Measurements from ENCODE around the gene PTP4A1. TPM values are rescaled to one million over a fixed set of nuclear protein-coding genes. Genes with fewer than 3 reads are reported as not detected.
"Not testable (repeated sequence)": the region's sequence is repeated elsewhere in the genome, so short reads cannot be mapped to it uniquely, and the experiment has no call there.

The PTP4A1 gene
- total RNA-seq, 1 experiment from 2014 or later: 274 TPM

- DNase-seq (ENCODE audit: low read depth, low spot score): no peak
- in situ Hi-C loops (cut with HindIII; ENCODE audit: low pct_unique_long_range_greater_than_20kb, low sequenced_read_pairs): no loop called here
Observed at GRCh38 chr6:63574554-63574900, 2.2 kb downstream of the PTP4A1 start.

DNA sequence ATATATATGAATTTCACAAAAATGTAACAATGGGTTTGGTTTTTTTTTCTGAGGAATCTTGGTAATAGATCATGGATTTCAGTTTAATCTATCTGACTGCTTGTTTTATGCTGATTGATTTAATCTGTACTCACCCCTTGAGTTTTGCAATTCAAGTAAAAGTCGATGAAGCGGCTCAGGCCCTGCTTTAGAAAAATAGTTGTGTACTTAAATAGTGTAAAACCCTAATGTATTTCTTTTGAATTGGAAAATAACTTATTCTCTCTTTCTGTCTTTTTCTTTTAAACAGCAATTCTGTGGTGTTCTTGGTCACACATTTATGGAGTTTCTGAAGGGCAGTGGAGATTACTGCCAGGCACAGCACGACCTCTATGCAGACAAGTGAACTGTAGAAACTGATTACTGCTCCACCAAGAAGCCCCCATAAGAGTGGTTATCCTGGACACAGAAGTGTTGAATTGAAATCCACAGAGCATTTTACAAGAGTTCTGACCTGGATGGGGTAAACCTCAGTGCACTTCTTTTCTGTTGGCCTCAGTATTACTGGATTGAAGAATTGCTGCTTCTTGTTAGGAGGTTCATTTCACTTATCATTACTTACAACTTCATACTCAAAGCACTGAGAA, 4.0 kb downstream of the PTP4A1 start:
- in situ Hi-C loops (cut with HindIII; ENCODE audit: low pct_unique_long_range_greater_than_20kb, low sequenced_read_pairs): no loop called here

DNA sequence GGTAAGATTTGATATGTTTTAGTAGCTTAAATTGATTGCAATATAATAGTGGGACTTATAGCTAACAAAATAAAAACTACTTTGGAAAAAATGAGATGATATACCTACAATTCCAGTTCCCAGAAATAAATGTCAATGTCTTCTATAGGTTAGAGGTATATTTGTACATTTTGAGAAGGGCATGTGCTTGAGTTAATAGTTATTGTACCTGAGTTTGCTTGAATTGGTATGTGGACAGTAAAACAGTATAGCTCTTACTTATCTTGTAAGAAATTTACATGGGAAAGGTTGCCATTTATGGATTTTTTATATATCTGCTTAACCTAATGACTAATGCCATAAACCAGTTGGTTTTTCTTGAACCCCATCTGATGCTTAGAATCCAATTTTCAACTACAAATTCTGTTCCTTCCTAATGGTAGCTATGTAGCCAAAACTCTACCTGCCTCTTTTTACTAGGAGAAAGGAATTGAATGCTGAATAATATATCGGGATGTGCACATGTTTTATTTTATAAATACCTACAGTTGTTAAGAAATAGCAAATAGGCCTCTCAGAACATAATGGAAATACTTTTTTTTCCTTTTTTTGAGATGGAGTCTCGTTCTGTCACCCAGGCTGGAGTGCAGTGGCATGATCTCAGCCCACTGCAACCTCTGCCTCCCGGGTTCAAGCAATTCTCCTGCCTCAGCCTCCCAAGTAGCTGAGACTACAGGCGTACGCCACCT, 4.9 kb downstream of the PTP4A1 start:
- no peak for DNase-seq (ENCODE audit: low read depth, low spot score)
- in situ Hi-C loops (cut with HindIII; ENCODE audit: low pct_unique_long_range_greater_than_20kb, low sequenced_read_pairs): no loop called here

More for the DNA sequence above, 4.0 kb downstream of the PTP4A1 start:
- no peak for DNase-seq (ENCODE audit: low read depth, low spot score)

DNA sequence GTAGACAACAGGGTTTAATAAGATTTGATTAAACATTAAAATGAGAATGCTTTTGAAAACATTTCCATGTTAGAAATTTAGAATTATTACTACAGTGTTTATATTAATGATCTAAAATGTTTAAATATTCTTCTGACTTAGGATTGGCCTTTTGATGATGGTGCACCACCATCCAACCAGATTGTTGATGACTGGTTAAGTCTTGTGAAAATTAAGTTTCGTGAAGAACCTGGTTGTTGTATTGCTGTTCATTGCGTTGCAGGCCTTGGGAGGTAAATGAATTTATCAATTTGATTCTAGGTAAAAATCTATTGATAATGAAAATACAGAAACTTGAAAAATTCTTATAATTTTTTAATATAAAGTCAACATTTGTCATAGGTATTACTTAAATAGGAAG, 6.5 kb downstream of the PTP4A1 start:
- no peak for DNase-seq (ENCODE audit: low read depth, low spot score)
- in situ Hi-C loops (cut with HindIII; ENCODE audit: low pct_unique_long_range_greater_than_20kb, low sequenced_read_pairs): no loop called here

GRCh38 chr6:63579937-63580703, 7.8 kb downstream of the PTP4A1 start:
- DNase-seq (ENCODE audit: low read depth, low spot score): no peak
- in situ Hi-C loops (cut with HindIII; ENCODE audit: low pct_unique_long_range_greater_than_20kb, low sequenced_read_pairs): no loop called here

DNA sequence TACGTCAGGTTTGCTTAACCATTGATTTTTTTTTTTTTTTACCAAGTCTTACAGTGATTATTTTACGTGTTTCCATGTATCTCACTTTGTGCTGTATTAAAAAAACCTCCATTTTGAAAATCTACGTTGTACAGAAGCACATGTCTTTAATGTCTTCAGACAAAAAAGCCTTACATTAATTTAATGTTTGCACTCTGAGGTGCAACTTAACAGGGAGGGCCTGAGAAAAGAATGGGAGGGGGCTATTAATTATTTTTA, 8.4 kb downstream of the PTP4A1 start:
- in situ Hi-C loops (cut with HindIII; ENCODE audit: low pct_unique_long_range_greater_than_20kb, low sequenced_read_pairs): no loop called here
- DNase-seq (ENCODE audit: low read depth, low spot score): no peak

- in situ Hi-C loops (cut with HindIII; ENCODE audit: low pct_unique_long_range_greater_than_20kb, low sequenced_read_pairs): no loop called here
- DNase-seq (ENCODE audit: low read depth, low spot score): no peak
Observed at GRCh38 chr6:63581355-63582013, 9.2 kb downstream of the PTP4A1 start.

DNA sequence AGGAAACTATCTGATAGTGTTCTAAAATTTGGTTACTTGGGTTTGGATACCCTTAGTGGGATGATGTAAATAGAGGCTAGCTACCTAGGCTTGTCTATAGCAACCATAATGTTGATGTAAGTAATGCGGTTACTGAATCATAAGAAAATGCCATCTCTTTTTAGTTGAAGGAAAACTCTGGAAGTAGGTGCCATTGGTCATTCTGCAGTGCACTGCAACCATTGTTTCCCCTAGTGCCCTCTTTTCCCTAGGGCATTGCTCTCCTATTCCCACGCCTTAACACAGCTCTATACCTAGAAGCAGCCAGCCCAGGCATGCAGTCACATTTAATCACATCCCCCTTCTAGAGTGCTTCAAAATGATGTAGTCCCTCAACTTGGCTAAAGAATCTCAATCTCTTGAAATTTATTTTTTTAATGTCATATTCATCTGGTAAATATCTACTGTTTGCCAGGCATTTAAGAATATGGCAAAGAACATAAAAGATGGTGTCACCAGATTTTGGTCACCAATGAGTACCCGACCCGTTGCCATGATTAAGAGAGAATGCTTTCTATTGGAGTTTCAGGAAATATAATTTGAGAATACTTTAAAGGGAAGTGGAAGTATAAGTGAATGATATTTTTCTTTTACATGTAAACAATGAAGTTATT, 10.4 kb downstream of the PTP4A1 start:
- peak; percentile 44 for DNase-seq (ENCODE audit: low read depth, low spot score)
- in situ Hi-C loops (cut with HindIII; ENCODE audit: low pct_unique_long_range_greater_than_20kb, low sequenced_read_pairs): no loop called here

DNA sequence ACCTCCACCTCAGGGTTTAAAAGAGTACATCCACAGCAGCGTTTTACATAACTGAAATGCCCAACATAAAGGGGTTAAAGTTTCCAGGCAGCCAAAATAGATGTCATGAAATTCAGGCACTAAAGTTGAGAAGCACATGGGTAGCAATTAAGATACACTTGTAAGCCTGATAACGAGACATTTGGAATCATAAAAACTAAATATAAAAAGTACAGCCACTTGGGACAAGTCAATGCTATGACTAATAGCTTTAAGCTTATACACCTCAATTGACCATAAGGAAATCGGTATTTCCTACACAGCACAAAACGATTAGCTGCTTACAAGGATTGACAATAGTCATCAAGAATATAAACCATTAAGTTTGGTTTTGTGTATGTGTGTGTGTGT, 11.8 kb downstream of the PTP4A1 start:
- in situ Hi-C loops (cut with HindIII; ENCODE audit: low pct_unique_long_range_greater_than_20kb, low sequenced_read_pairs): no loop called here
- no peak for DNase-seq (ENCODE audit: low read depth, low spot score)

GRCh38 chr6:63584566-63584965, 12.3 kb downstream of the PTP4A1 start:
- in situ Hi-C loops (cut with HindIII; ENCODE audit: low pct_unique_long_range_greater_than_20kb, low sequenced_read_pairs): no loop called here

GRCh38 chr6:63585652-63586051, 13.4 kb downstream of the PTP4A1 start:
- peak; percentile 51 for DNase-seq (ENCODE audit: low read depth, low spot score)
- in situ Hi-C loops (cut with HindIII; ENCODE audit: low pct_unique_long_range_greater_than_20kb, low sequenced_read_pairs): not testable (repeated sequence)

More at GRCh38 chr6:63584566-63584965, 12.3 kb downstream of the PTP4A1 start:
- no peak for DNase-seq (ENCODE audit: low read depth, low spot score)

- DNase-seq (ENCODE audit: low read depth, low spot score): no peak
- in situ Hi-C loops (cut with HindIII; ENCODE audit: low pct_unique_long_range_greater_than_20kb, low sequenced_read_pairs): no loop called here
Observed at GRCh38 chr6:63589952-63590411, 17.7 kb downstream of the PTP4A1 start.

DNA sequence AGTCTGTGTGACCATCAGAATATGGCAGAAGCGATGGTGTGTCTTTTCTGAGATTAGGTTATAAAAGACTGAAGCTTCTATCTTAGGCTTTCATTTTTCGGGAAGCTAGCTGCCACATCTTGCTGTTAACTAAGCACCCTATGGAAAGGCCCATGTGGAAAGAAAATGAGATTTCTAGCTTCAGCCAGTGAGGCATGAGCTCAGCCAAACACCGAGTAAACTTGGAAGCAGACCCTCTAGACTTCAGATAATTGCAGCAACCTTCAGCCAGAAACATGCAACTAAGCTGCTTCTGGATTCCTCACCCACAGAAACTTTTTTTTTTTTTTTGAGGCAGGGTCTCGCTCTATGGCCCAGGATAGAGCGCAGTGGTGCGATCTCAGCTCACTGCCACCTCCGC, 20.6 kb downstream of the PTP4A1 start:
- in situ Hi-C loops (cut with HindIII; ENCODE audit: low pct_unique_long_range_greater_than_20kb, low sequenced_read_pairs): no loop called here
- no peak for DNase-seq (ENCODE audit: low read depth, low spot score)

DNA sequence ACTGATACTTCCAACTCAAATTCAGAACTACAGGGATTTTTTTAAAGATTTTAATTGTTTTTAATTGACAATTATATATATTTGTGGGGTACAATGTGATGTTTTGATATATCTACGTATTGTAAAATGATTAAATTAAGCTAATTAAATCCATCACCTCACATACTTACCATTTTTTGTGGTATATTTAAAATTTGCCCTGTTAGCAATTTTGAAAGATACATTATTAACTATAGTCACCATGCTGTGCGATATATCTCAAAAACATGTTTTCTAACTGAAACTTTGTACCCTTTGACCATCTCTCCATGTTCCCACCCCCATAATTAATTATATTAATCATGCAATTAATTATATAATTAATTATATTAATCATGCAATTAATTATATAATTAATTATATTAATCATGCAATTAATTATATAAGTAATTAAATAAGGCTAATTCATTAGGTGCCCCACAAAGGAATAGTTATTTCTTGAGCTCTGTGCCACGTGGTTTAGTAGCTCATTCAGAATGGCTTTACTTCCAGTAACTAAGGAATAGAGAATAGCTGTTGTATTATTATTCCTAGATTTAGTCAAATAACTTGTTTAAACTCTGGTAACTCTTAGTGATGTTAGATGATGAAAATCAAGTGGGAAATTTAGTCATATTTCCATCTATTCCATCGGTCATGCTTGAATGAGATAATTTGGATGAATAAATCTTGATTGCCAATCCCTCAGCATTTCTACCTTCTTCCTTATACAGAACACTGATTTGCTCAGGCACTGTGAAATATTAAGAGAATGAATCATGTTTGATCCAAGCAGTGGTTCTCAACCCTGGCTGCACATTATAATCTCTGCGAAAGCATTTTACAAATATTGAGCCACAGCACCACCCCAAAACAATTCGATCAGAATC, 25.1 kb downstream of the PTP4A1 start:
- peak; percentile 9 for DNase-seq (ENCODE audit: low read depth, low spot score)

DNA sequence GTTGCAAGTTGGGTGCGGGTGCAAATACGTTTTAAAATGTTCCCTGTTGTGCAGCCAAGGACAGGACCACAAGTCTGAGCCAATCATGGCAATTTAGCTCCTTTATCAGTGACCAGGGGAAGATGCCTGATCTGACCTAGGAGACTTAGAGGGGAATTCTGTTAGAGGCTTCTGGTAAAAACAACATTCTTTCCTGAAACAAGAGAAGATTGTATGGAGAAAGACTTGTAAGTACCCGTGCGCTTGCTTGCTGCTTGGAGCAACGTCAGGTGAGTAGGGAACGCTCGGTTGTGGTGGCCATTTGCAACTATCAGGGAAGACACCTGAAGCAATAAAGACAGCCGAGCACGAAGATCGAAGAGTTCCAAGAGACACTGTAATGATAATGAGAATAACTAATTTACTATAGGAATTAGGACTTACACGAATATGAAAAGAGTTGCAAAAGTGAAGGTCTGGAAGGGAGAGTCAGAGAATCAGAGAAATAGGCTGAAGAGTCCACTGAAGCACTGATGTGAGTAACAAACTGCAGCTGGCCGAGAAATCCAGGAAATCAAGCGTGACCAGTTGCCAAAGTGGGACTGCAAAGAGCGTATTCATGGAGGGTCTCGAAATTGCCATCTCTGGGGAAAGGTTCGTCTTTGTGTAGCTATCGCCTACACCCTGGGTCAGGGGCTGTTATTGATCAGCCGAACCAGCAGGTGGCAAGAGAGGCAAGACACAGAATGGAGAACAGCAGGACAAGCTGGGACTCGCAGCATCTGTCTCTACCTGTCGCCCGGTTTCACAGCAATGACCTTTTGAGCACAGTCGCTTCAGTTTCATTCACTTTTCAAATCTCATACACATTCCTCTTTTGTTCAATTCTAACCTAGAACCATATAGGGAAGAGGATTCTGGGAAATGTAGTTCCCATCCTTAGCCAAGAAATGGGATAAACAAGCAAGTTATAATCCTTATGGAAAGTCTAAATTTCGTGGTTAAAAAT, 26.1 kb downstream of the PTP4A1 start:
- in situ Hi-C loops (cut with HindIII; ENCODE audit: low pct_unique_long_range_greater_than_20kb, low sequenced_read_pairs): no loop called here

More for the DNA sequence above, 25.1 kb downstream of the PTP4A1 start:
- in situ Hi-C loops (cut with HindIII; ENCODE audit: low pct_unique_long_range_greater_than_20kb, low sequenced_read_pairs): no loop called here

GRCh38 chr6:63599243-63599642, 27.0 kb downstream of the PTP4A1 start:
- in situ Hi-C loops (cut with HindIII; ENCODE audit: low pct_unique_long_range_greater_than_20kb, low sequenced_read_pairs): no loop called here

More for the DNA sequence above, 26.1 kb downstream of the PTP4A1 start:
- peak; percentile 80 for DNase-seq (ENCODE audit: low read depth, low spot score)

More at GRCh38 chr6:63599243-63599642, 27.0 kb downstream of the PTP4A1 start:
- no peak for DNase-seq (ENCODE audit: low read depth, low spot score)

All from SK-MEL-5 (cell line).